CD4-positive, alpha-beta memory T cell (primary cell): Measurements from ENCODE around the gene GALNT10. TPM values are rescaled to one million over a fixed set of nuclear protein-coding genes. Genes with fewer than 3 reads are reported as not detected.

ENCODE experiments used
- CTCF ChIA-PET: fragments of 350-600 bp; sonication (Branson Sonifier 250); formaldehyde crosslinking; loops from one replicate; lab custom pipeline; 2021; ENCODE audit warnings: inconsistent platforms; ENCODE audit not compliant: partially characterized antibody; lab: Charles Lee
- POLR2A ChIA-PET: fragments of 350-600 bp; sonication (Branson Sonifier 250); formaldehyde crosslinking; loops from one replicate; lab custom pipeline; 2021; ENCODE audit not compliant: partially characterized antibody; lab: Charles Lee
- DNase-seq, 5 donors: peaks; one replicate each; pipeline versions ENCODE4 v3.0.0 to v3.0.0-alpha.2; 2020 to 2022; ENCODE audit warnings: mixed read lengths in 1 of 5
- H3K27ac ChIP-seq: one replicate; pipeline ENCODE4 v1.7.0; 2013; ENCODE audit warnings: low read depth, low read length
- H3K27me3 ChIP-seq: 2 replicates; pipeline ENCODE4 v1.7.0; 2013; ENCODE audit warnings: mild to moderate bottlenecking, low read length, moderate library complexity; ENCODE audit not compliant: insufficient read depth
- H3K36me3 ChIP-seq: 2 replicates; pipeline ENCODE4 v1.7.0; 2013; ENCODE audit warnings: mild to moderate bottlenecking, low read length, moderate library complexity; ENCODE audit not compliant: insufficient read depth
- H3K4me1 ChIP-seq: 2 replicates; pipeline ENCODE4 v1.7.0; 2013; ENCODE audit warnings: mild to moderate bottlenecking, low read length, moderate library complexity; ENCODE audit not compliant: insufficient read depth
- H3K4me3 ChIP-seq, 2 donors: one replicate each; pipeline ENCODE4 v1.7.0; 2013; ENCODE audit warnings: low read length in 2 of 2, mild to moderate bottlenecking in 1 of 2
- H3K9me3 ChIP-seq, 2 donors: one replicate each; pipeline ENCODE4 v1.7.0; 2013; ENCODE audit warnings: low read length in 2 of 2, control low read depth in 1 of 2; ENCODE audit not compliant: control insufficient read depth in 1 of 2
- H3K27ac Mint-ChIP-seq, 7 donors: one replicate each; pipeline ENCODE4 v1.8.0; 2020 to 2021; ENCODE audit warnings: mixed read lengths in 7 of 7, mild to moderate bottlenecking in 6 of 7, inconsistent platforms in 3 of 7, moderate library complexity in 3 of 7
- H3K27me3 Mint-ChIP-seq, 2 donors: one replicate each; pipeline ENCODE4 v1.8.0; 2020 to 2021; ENCODE audit warnings: mixed read lengths in 2 of 2
- H3K36me3 Mint-ChIP-seq, 2 donors: one replicate each; pipeline ENCODE4 v1.8.0; 2020 to 2021; ENCODE audit warnings: mixed read lengths in 2 of 2, inconsistent platforms in 1 of 2, mild to moderate bottlenecking in 1 of 2
- H3K4me1 Mint-ChIP-seq, 4 donors: one replicate each; pipeline ENCODE4 v1.8.0; 2020 to 2021; ENCODE audit warnings: mixed read lengths in 4 of 4, mild to moderate bottlenecking in 1 of 4
- H3K4me3 Mint-ChIP-seq, 8 donors: one replicate each; pipeline ENCODE4 v1.8.0; 2020 to 2021; ENCODE audit warnings: mixed read lengths in 8 of 8, mild to moderate bottlenecking in 7 of 8, moderate library complexity in 6 of 8, inconsistent platforms in 3 of 8
- H3K9me3 Mint-ChIP-seq, 8 donors: one replicate each; pipeline ENCODE4 v1.8.0; 2020 to 2021; ENCODE audit warnings: mixed read lengths in 8 of 8, mild to moderate bottlenecking in 5 of 8, inconsistent platforms in 3 of 8, moderate library complexity in 1 of 8
- intact Hi-C: fragments of 100-400 bp; cut with micrococcal nuclease; formaldehyde crosslinking; loops from one replicate; pipeline ENCODE4 v1.15.1; 2023
- microRNA-seq: library from miRNA; unstranded; fragments of <30 nt; microRNA quantifications from one replicate; pipeline ENCODE4 v1.2.0, GENCODE V29; 2021; ENCODE audit warnings: borderline replicate concordance, borderline number of aligned reads, borderline microRNAs expressed, mixed read lengths
- polyA plus RNA-seq, 2 donors: library from polyadenylated mRNA; unstranded; fragments of 300-500 nt; fragmentation: Illumina TruSeq; gene quantifications; one replicate each; pipeline ENCODE4 v1.2.3, GENCODE V29; 2021
- total RNA-seq, 2 experiments: library from RNA; stranded (reverse); gene quantifications; one replicate each; pipeline ENCODE4 v1.2.3, GENCODE V29; 2021

Gene GALNT10
- total and polyA plus RNA-seq, 4 experiments from 2014 or later = 9.6 to 35.7 (median 26.8) TPM

GRCh38 chr5:154466671-154467070 is 276.1 kb downstream of the GALNT10 start:
- H3K9me3 ChIP-seq = no peaks in the 10 kb centered on the region
- Mint-ChIP-seq H3K9me3 (no peaks in the 10 kb centered on the region), H3K4me3 (no peak overlapping the region), H3K27ac (no peak overlapping the region), H3K36me3 (peaks cover 2 to 5% of the 10 kb centered on the region in 2 donors), H3K27me3 (peaks cover 20 to 29% of the 10 kb centered on the region in 2 donors), H3K4me1 (peaks cover 0 to 11% (median 9%) of the 10 kb centered on the region in 4 donors)
- POLR2A ChIA-PET = interaction anchor here (1.2 kb wide), 1 partner anchor 18 kb away, joined by 4 read pairs; no protein-coding TSS in a partner anchor
- no peak for DNase-seq
- peaks cover 9% of the 10 kb centered on the region for H3K27me3 ChIP-seq
- CTCF ChIA-PET = interaction anchor here (1.0 to 2.6 kb wide), 14 partner anchors 8 to 174 kb away, joined by 3 to 13 read pairs (median 5); no protein-coding TSS in a partner anchor
- no peak overlapping the region for H3K27ac ChIP-seq
- no peaks in the 10 kb centered on the region for H3K36me3 ChIP-seq
- no peak overlapping the region for H3K4me3 ChIP-seq
- peaks cover 10% of the 10 kb centered on the region for H3K4me1 ChIP-seq
- intact Hi-C loops = loop anchor here (1.0 to 10.0 kb wide), 5 partner anchors 146 to 678 kb away; no protein-coding TSS in a partner anchor

- Mint-ChIP-seq H3K36me3 (peaks cover 0 to 2% of the 10 kb centered on the region in 2 donors), H3K4me3 (no peak overlapping the region), H3K27ac (no peak overlapping the region), H3K4me1 (peaks cover 0 to 15% (median 10%) of the 10 kb centered on the region in 4 donors), H3K27me3 (peaks cover 26 to 38% of the 10 kb centered on the region in 2 donors), H3K9me3 (no peaks in the 10 kb centered on the region)
- intact Hi-C loops = loop anchor here (1.0 to 10.0 kb wide), 5 partner anchors 144 to 677 kb away; no protein-coding TSS in a partner anchor
- POLR2A ChIA-PET = interaction anchor here (1.1 kb wide), 1 partner anchor 22 kb away, joined by 4 read pairs; no protein-coding TSS in a partner anchor
- Histone ChIP-seq H3K9me3 (no peaks in the 10 kb centered on the region), H3K27me3 (peaks cover 18% of the 10 kb centered on the region), H3K4me3 (no peak overlapping the region), H3K36me3 (no peaks in the 10 kb centered on the region), H3K4me1 (peaks cover 12% of the 10 kb centered on the region), H3K27ac (no peak overlapping the region)
- CTCF ChIA-PET = interaction anchor here (0.6 to 4.5 kb wide), 19 partner anchors 7 to 536 kb away, joined by 3 to 17 read pairs (median 4); partner anchors contain the start of gene HAND1
- peak; percentile 51 to 62 (median 52) for DNase-seq
Measured at GRCh38 chr5:154467655-154468354, 277.3 kb downstream of the GALNT10 start.

GRCh38 chr5:154470137-154470536 is 279.6 kb downstream of the GALNT10 start:
- Histone ChIP-seq H3K27me3 (peaks cover 41% of the 10 kb centered on the region), H3K36me3 (no peaks in the 10 kb centered on the region), H3K27ac (no peak overlapping the region), H3K4me1 (peaks cover 35% of the 10 kb centered on the region), H3K4me3 (no peak overlapping the region), H3K9me3 (no peaks in the 10 kb centered on the region)
- POLR2A ChIA-PET = interaction anchor here (0.6 kb wide), 1 partner anchor 969 kb away, joined by 3 read pairs; no protein-coding TSS in a partner anchor
- peaks cover 17 to 38% (median 31%) of the 10 kb centered on the region in 4 donors for H3K4me1 Mint-ChIP-seq
- DNase-seq = no peak
- CTCF ChIA-PET = interaction anchor here (0.7 to 4.5 kb wide), 4 partner anchors 10 to 548 kb away, joined by 3 to 17 read pairs (median 3); no protein-coding TSS in a partner anchor
- intact Hi-C loops = no loop called here
- no peak overlapping the region for H3K27ac Mint-ChIP-seq
- H3K4me3 Mint-ChIP-seq = peak overlapping the region in 1 of 8 donors; percentile 25
- peaks cover 44 to 58% of the 10 kb centered on the region in 2 donors for H3K27me3 Mint-ChIP-seq
- no peaks in the 10 kb centered on the region for H3K36me3 Mint-ChIP-seq
- H3K9me3 Mint-ChIP-seq = peaks cover 0 to 3% (median 0%) of the 10 kb centered on the region in 8 donors

Small RNA genes within 50 kb of the gene (microRNA-seq; reads per million reads assigned to microRNA genes)
- gene MIR1294 = 4.1 reads per million, percentile 20 among the genes with 10 or more reads in this experiment

Other genes starting within 250 kb of the GALNT10 start
- 10 to 100 TPM; 39.0 to 45.5 TPM for gene FAM114A2, start 151.8 kb upstream of the GALNT10 start, total RNA-seq
- 10 to 100 TPM; 18.2 to 20.6 TPM for gene FAM114A2, start 151.8 kb upstream of the GALNT10 start, polyA plus RNA-seq
- gene MFAP3, start 151.8 kb upstream of the GALNT10 start, total RNA-seq = 10 to 100 TPM; 25.4 to 27.4 TPM
- gene MFAP3, start 151.8 kb upstream of the GALNT10 start, polyA plus RNA-seq = 1 to 10 TPM; 5.5 to 6.6 TPM